Stimulated activated CD4-positive, alpha-beta T cell treated with anti-CD3 and anti-CD28 coated beads, Interleukin-15, amount 100 ng/mL, for 48 hours (primary cell): ENCODE measurements around the gene SIK3.
"Not testable (repeated sequence)": the region's sequence is repeated elsewhere in the genome, so short reads cannot be mapped to it uniquely, and the experiment has no call there.

Source experiments
- DNase-seq, 2 donors: peaks; one replicate each; pipeline ENCODE4 v3.0.0-alpha.2; 2020; ENCODE audit warnings: low read depth in 2 of 2

The SIK3 gene

DNA sequence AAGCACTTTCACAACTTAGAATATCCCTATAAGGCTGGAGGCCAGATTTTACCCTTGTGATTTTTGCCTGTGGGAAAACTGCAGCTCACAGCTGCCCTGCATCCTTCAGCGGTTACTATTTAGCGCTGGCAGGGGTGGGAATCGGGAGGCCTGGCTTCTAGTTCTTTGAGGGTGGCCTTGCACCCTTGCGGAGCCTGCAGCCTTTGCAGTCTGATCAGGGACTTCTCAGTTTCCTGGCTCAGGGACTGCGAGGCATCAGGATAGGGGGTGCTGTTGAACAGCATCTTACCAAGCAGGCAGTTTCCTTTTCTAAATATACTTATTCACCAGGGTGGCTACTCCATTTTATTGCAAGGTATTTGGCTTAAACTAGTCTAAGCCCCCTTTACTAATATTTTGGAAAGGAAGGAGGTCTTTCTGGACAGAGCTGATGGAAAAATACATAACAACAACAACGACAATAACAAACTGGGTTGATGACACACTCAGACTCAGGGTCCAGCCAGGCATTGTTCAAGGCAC, 257.9 kb downstream of the SIK3 start:
- no peak for DNase-seq

DNA sequence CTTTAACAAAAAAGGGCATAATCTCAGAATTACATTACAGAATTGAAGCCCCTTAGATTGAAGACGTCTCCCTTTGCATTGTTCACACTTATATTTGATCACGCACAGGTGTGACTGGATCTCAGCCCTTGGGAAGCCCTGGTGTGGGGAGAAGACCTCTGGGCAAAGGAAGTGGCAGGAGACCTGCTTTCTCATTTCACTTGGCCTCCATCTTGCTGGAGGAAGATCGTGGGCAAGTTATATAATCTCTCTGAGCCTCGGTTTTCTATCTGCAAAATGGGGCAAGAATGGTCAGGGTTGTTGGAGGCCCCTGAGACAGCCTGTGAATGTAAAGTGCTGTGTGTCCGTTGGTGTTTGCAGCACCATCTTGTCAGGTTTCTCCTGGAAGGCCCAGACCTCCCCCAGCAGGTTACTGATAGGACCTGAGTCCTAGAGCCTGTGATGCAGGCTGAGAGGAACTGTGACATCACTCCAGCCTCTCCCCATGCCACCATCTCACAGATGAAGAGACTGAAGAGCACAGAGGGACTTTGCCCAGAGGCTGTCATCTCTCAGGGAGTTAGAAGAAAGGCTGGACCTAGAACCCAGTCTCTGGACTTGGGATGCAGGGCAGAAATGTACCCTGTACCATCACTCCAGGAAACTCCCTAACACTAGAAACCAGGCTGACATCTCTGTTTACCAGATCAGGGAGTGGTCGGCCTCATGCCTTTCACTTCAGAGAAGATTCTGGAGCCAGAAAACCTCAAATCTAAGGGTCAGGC, 259.7 kb downstream of the SIK3 start:
- no peak for DNase-seq

DNA sequence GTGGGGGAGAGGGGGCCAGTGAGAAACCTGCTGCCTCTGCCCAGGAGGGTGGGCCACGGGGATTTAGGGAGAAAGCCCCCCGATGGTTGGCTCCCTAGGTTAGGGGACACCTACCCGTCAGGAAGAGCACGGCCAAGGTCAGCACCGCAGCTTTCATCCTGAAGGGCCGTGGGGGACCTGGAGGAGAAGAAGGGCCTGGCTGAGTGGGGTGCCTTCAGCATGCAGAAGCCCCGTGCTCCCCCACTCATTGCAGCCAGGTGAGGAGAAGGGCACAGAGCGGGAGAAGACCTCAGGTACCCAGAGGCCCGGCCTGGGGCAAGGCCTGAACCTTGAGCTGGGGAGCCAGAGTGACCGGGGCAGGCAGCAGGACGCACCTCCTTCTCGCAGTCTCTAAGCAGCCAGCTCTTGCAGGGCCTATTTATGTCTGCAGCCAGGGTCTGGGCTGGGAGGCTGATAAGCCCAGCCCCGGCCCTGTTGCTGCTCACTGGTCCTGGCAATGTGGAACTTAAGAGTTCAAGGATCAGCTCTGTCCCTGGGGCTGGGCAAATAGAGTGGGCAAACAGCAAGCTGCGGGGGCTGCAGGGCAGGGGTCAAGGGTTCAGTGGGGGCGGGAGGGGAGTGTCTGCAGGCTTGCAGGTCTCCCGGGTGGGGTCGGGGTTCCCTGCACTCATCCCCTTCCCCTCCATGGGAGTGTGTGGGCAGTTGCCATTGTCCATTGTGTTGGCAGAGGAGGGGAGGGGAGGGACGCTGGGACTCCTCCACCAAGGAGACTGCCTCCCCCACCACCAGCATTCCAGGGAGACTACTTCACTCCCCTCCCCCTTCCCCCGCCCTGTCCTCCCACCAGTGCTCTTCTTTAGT, 260.8 kb downstream of the SIK3 start, which contains the start of gene APOA1:
Gene APOA1, minus strand, starts transcription at position 392 of the 861 bp plus-strand sequence. Its CDS starts 235 bp downstream, at position 157.
- DNase-seq: no peak

DNA sequence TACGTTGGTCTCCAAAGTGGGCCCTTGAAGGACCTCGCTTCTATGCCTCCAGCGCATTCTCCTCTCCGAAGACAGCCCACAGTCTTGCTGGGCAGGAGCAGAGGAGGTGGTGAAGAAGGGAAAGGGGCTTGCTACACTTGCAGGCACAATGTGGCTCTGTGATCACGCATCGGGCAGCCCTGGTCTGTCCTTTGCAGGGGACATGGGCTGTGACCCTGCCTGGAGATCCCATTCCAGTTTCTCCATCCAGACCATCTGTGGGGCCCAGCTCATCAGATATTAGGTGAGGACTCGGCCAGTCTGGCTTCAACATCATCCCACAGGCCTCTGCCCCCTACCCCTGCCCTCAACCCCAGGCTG, 261.6 kb downstream of the SIK3 start:
- no peak for DNase-seq

DNA sequence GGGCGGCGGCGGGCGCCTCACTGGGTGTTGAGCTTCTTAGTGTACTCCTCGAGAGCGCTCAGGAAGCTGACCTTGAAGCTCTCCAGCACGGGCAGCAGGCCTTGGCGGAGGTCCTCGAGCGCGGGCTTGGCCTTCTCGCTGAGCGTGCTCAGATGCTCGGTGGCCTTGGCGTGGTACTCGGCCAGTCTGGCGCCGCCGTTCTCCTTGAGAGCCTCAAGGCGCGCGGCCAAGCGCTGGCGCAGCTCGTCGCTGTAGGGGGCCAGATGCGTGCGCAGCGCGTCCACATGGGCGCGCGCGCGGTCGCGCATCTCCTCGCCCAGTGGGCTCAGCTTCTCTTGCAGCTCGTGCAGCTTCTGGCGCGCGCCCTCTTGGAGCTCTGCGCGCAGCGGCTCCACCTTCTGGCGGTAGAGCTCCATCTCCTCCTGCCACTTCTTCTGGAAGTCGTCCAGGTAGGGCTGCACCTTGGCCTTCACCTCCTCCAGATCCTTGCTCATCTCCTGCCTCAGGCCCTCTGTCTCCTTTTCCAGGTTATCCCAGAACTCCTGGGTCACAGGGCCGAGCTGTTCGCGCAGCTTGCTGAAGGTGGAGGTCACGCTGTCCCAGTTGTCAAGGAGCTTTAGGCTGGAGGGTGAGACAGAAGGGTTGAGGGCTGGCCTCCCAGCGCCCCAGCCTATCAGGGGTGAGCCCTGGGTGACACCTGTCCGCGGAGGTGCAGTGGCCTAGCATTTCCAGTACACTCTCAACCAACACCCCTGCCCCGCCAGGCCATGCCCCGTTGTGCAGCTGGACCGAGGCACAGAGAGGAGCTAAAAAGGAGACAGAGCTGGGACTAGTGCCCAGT, 262.2 kb downstream of the SIK3 start:
- DNase-seq: peak; percentile 72 to 75

DNA sequence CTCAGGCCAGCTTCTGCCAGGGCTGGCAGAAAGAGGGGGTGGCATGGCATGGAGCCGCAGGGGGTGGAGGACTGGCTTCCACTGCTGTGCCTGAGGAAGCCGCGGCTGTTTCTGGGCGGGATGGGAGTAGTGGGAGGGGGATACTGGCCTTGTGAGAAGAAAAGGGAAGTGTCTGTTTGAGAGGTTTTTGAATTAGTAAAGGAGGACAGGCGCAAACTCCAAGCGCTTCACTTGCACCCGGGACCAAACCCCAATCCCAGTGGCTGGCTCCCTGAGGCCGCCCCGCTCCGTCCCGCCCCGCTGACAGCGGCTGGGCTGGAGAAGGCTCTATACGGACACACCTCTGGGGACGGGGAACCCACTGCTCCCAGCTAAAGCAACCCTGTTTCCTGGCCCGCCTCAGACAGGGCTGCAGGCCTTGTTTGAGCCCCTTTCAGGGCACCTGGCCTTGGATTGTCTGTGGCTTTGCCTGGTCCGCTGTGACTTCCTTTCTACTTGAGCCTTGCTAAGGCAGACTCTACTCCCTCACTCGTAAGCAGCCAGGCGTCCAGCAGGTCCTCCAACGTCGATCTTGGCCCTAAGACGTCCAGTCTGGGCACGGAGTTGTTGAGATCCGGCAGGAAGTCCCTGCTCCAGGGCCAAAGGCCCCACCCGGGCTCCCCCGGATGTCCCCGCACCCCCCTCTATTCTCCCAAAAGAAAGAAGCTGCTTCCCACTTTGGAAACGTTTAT, 263.0 kb downstream of the SIK3 start:
- no peak for DNase-seq

DNA sequence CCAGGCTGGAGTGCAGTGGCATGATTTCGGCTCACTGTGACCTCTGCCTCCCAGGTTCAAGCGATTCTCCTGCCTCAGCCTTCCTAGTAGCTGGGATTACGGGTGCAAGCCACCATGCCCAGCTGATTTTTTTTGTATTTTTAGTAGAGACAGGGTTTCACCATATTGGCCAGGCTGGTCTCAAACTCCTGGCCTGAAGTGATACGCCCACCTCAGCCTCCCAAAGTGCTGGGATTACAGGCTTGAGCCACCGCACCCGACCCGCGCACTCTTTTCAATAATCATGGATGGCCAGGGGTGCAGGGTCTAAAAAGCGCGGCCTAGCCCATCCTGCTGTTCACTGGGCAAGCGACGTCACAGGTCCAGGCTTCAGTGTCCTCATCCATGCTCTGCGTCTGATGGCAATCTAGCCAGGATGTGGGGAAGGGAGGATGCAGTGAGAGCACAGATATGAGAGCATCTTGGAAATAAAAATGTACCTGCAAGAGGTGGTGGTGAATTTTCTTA, 263.6 kb downstream of the SIK3 start:
- DNase-seq: not testable (repeated sequence)

DNA sequence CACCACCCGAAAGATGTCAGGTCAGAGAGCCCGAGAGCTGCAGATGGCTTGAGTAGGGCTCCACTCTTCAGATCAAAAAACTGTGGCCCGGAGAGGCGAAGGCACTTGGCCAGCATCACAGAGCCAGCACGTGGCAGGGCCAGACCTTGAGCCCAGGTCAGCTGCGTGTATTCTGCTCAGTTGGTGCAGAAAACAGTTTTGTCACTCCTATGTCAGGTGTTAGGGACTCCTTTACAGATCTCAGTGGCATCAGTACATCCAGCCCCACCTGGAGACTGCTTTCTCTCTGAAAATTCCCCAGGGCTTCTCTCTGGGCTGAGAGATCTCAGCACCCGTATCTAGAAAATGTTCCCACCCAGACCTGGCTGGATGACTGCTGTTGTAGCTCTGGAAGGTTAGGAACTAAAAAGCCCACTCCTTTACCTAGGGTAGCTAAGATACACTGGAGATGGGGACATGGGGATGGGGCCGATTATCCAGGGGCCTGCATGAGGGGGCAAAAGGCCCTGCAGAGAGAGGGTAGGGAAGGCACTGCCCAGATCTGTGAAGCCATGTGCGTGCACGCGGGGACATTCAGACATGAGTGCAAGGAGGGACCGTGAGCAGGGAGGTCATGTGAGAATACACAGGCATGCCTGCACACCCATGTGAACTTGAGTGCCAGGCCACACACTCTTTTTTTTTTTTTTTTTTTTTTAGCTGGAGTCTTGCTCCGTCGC, 264.3 kb downstream of the SIK3 start:
- DNase-seq: no peak

DNA sequence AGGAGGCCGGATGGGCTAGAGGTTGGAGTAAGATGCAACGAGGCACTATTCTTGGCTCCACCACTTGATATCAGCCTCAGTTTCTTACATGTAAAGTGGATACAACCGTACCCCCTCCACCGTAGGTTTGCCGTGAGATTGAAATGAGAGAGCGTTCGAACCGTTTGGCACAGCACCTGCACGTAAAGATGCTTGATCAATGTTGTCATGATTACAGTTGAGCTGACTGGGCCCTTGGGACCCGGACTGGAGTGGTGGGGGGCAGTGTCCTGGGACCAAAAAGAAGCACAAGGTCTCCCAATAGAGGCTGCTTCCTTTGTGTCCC, 264.8 kb downstream of the SIK3 start:
- no peak for DNase-seq

DNA sequence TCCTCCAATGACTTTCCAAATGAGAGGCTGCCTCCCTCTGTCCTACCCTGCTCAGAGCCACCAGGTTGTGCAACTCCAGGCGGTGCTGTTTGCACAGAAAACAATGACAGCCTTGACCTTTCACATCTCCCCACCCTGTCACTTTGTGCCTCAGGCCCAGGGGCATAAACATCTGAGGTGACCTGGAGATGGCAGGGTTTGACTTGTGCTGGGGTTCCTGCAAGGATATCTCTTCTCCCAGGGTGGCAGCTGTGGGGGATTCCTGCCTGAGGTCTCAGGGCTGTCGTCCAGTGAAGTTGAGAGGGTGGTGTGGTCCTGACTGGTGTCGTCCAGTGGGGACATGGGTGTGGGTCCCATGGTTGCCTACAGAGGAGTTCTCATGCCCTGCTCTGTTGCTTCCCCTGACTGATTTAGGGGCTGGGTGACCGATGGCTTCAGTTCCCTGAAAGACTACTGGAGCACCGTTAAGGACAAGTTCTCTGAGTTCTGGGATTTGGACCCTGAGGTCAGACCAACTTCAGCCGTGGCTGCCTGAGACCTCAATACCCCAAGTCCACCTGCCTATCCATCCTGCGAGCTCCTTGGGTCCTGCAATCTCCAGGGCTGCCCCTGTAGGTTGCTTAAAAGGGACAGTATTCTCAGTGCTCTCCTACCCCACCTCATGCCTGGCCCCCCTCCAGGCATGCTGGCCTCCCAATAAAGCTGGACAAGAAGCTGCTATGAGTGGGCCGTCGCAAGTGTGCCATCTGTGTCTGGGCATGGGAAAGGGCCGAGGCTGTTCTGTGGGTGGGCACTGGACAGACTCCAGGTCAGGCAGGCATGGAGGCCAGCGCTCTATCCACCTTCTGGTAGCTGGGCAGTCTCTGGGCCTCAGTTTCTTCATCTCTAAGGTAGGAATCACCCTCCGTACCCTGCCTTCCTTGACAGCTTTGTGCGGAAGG, 265.6 kb downstream of the SIK3 start:
- no peak for DNase-seq

DNA sequence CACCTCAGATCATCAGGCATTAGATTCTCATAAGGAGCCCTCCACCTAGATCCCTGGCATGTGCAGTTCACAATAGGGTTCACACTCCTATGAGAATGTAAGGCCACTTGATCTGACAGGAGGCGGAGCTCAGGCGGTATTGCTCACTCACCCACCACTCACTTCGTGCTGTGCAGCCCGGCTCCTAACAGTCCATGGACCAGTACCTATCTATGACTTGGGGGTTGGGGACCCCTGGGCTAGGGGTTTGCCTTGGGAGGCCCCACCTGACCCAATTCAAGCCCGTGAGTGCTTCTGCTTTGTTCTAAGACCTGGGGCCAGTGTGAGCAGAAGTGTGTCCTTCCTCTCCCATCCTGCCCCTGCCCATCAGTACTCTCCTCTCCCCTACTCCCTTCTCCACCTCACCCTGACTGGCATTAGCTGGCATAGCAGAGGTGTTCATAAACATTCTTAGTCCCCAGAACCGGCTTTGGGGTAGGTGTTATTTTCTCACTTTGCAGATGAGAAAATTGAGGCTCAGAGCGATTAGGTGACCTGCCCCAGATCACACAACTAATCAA, 266.4 kb downstream of the SIK3 start:
- no peak for DNase-seq

DNA sequence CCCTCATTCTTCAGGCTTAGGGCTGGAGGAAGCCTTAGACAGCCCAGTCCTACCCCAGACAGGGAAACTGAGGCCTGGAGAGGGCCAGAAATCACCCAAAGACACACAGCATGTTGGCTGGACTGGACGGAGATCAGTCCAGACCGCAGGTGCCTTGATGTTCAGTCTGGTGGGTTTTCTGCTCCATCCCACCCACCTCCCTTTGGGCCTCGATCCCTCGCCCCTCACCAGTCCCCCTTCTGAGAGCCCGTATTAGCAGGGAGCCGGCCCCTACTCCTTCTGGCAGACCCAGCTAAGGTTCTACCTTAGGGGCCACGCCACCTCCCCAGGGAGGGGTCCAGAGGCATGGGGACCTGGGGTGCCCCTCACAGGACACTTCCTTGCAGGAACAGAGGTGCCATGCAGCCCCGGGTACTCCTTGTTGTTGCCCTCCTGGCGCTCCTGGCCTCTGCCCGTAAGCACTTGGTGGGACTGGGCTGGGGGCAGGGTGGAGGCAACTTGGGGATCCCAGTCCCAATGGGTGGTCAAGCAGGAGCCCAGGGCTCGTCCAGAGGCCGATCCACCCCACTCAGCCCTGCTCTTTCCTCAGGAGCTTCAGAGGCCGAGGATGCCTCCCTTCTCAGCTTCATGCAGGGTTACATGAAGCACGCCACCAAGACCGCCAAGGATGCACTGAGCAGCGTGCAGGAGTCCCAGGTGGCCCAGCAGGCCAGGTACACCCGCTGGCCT, 267.9 kb downstream of the SIK3 start:
- DNase-seq: no peak

DNA sequence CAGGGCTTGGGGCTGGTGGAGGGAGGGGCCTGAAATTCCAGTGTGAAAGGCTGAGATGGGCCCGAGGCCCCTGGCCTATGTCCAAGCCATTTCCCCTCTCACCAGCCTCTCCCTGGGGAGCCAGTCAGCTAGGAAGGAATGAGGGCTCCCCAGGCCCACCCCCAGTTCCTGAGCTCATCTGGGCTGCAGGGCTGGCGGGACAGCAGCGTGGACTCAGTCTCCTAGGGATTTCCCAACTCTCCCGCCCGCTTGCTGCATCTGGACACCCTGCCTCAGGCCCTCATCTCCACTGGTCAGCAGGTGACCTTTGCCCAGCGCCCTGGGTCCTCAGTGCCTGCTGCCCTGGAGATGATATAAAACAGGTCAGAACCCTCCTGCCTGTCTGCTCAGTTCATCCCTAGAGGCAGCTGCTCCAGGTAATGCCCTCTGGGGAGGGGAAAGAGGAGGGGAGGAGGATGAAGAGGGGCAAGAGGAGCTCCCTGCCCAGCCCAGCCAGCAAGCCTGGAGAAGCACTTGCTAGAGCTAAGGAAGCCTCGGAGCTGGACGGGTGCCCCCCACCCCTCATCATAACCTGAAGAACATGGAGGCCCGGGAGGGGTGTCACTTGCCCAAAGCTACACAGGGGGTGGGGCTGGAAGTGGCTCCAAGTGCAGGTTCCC, 268.6 kb downstream of the SIK3 start, which contains the start of gene APOC3:
Gene APOC3, plus strand, starts transcription at position 383 of the 659 bp plus-strand sequence. CDS start 676 bp downstream, outside the sequence.
- no peak for DNase-seq

DNA sequence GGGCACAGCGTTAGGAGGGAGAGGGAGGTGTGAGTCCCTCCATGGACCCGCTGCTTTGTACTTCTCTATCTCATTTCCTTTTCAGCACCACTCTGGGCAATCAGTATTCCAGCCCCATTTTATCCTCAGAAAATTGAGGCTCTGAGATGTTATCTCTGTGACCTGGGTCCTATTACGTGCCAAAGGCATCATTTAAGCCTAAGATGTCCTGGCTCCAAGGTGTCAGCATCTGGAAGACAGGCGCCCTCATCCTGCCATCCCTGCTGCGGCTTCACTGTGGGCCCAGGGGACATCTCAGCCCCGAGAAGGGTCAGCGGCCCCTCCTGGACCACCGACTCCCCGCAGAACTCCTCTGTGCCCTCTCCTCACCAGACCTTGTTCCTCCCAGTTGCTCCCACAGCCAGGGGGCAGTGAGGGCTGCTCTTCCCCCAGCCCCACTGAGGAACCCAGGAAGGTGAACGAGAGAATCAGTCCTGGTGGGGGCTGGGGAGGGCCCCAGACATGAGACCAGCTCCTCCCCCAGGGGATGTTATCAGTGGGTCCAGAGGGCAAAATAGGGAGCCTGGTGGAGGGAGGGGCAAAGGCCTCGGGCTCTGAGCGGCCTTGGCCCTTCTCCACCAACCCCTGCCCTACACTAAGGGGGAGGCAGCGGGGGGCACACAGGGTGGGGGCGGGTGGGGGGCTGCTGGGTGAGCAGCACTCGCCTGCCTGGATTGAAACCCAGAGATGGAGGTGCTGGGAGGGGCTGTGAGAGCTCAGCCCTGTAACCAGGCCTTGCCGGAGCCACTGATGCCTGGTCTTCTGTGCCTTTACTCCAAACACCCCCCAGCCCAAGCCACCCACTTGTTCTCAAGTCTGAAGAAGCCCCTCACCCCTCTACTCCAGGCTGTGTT, 269.4 kb downstream of the SIK3 start:
- no peak for DNase-seq

DNA sequence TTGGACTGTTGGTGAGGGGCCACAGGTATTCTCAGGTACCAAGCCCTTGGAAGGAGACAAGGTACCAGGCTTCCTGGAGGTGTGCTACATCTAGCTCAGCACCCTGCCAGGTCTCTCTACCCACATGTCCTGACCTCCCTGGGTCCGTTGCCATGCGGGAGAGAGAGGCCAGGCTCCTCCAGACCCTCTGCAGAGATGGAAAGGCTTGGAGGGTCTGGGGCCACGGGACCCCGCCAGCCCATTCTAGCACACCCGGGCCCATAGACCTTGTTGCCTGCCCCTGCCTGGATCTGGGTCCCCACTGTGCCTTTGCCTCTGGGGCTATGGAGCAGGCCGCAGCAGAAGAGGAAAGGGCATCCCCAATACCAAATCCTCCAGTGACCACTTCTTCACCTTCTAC, 270.8 kb downstream of the SIK3 start:
- no peak for DNase-seq

DNA sequence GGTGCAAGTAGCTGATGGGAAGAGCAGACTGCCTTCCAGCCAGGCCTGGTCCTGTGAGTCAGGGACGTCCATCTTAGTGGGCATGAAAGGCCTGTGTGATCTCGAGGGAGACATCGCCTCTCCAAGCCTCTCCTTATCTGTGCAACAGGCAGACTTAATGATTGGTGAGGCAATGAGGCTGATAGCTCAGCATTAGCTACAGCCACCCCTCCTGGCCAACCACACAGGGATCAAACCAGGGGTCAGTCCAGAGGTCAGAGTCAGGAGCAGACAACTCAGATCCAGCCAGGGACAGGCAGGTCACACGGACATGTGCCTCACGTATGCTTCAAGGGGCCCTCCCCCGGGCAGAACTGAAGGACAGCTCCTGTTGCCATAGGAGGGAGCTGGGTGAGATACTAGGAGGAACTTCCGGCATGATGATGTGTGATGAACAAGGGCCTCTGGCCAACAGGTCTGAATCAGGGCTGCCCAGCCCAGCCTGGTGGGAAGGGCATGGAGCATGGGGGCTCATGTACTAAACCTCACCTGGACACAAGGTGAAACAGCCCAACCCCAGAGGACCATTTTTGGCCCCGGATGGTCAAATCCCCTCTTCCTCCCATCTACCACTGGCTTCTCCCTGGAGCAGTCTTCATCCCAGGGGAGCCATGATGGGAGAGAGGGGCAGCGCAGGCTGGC, 271.3 kb downstream of the SIK3 start:
- no peak for DNase-seq
